ENCODE measurements around the gene DCLK1.

The DCLK1 gene

GRCh38 chr13:35882722-35883497 is 248.3 kb downstream of the DCLK1 start:
- DNase-seq (ENCODE audit: low read depth in 1 of 2, low spot score in 1 of 2) = no peak
- in situ Hi-C loops (cut with HindIII; ENCODE audit: low pct_unique_long_range_greater_than_20kb, low sequenced_read_pairs) = no loop called here
- TF ChIP-seq JUND (IDR thresholded peaks at IDR 0.05; ENCODE audit: low read depth) = no peak

GRCh38 chr13:35881360-35881759 is 249.8 kb downstream of the DCLK1 start:
- in situ Hi-C loops (cut with HindIII; ENCODE audit: low pct_unique_long_range_greater_than_20kb, low sequenced_read_pairs) = no loop called here
- peak in 1 of 2 experiments; percentile 51 for DNase-seq (ENCODE audit: low read depth in 1 of 2, low spot score in 1 of 2)
- no peak for TF ChIP-seq JUND (IDR thresholded peaks at IDR 0.05; ENCODE audit: low read depth)

- no peak for TF ChIP-seq JUND (IDR thresholded peaks at IDR 0.05; ENCODE audit: low read depth)
- in situ Hi-C loops (cut with HindIII; ENCODE audit: low pct_unique_long_range_greater_than_20kb, low sequenced_read_pairs) = no loop called here
- peak in 1 of 2 experiments; percentile 11 for DNase-seq (ENCODE audit: low read depth in 1 of 2, low spot score in 1 of 2)
Measured at GRCh38 chr13:35879111-35879510, 252.1 kb downstream of the DCLK1 start.

GRCh38 chr13:35876601-35877000 is 254.6 kb downstream of the DCLK1 start:
- no peak for TF ChIP-seq JUND (IDR thresholded peaks at IDR 0.05; ENCODE audit: low read depth)
- in situ Hi-C loops (cut with HindIII; ENCODE audit: low pct_unique_long_range_greater_than_20kb, low sequenced_read_pairs) = no loop called here
- DNase-seq (ENCODE audit: low read depth in 1 of 2, low spot score in 1 of 2) = no peak

GRCh38 chr13:35874704-35875103 is 256.5 kb downstream of the DCLK1 start:
- DNase-seq (ENCODE audit: low read depth in 1 of 2, low spot score in 1 of 2) = no peak
- TF ChIP-seq JUND (IDR thresholded peaks at IDR 0.05; ENCODE audit: low read depth) = no peak
- in situ Hi-C loops (cut with HindIII; ENCODE audit: low pct_unique_long_range_greater_than_20kb, low sequenced_read_pairs) = no loop called here

- no peak for DNase-seq (ENCODE audit: low read depth in 1 of 2, low spot score in 1 of 2)
- TF ChIP-seq JUND (IDR thresholded peaks at IDR 0.05; ENCODE audit: low read depth) = no peak
- in situ Hi-C loops (cut with HindIII; ENCODE audit: low pct_unique_long_range_greater_than_20kb, low sequenced_read_pairs) = no loop called here
Measured at GRCh38 chr13:35872369-35872768, 258.8 kb downstream of the DCLK1 start.

- in situ Hi-C loops (cut with HindIII; ENCODE audit: low pct_unique_long_range_greater_than_20kb, low sequenced_read_pairs) = no loop called here
- DNase-seq (ENCODE audit: low read depth in 1 of 2, low spot score in 1 of 2) = no peak
- no peak for TF ChIP-seq JUND (IDR thresholded peaks at IDR 0.05; ENCODE audit: low read depth)
Measured at GRCh38 chr13:35871561-35871960, 259.6 kb downstream of the DCLK1 start.

GRCh38 chr13:35866801-35867200 is 264.4 kb downstream of the DCLK1 start:
- in situ Hi-C loops (cut with HindIII; ENCODE audit: low pct_unique_long_range_greater_than_20kb, low sequenced_read_pairs) = no loop called here
- TF ChIP-seq JUND (IDR thresholded peaks at IDR 0.05; ENCODE audit: low read depth) = no peak
- DNase-seq (ENCODE audit: low read depth in 1 of 2, low spot score in 1 of 2) = no peak

- in situ Hi-C loops (cut with HindIII; ENCODE audit: low pct_unique_long_range_greater_than_20kb, low sequenced_read_pairs) = no loop called here
- no peak for TF ChIP-seq JUND (IDR thresholded peaks at IDR 0.05; ENCODE audit: low read depth)
- DNase-seq (ENCODE audit: low read depth in 1 of 2, low spot score in 1 of 2) = no peak
Measured at GRCh38 chr13:35865341-35866240, 265.6 kb downstream of the DCLK1 start.

- TF ChIP-seq JUND (IDR thresholded peaks at IDR 0.05; ENCODE audit: low read depth) = no peak
- in situ Hi-C loops (cut with HindIII; ENCODE audit: low pct_unique_long_range_greater_than_20kb, low sequenced_read_pairs) = no loop called here
- DNase-seq (ENCODE audit: low read depth in 1 of 2, low spot score in 1 of 2) = no peak
Measured at GRCh38 chr13:35860661-35861060, 270.5 kb downstream of the DCLK1 start.

- in situ Hi-C loops (cut with HindIII; ENCODE audit: low pct_unique_long_range_greater_than_20kb, low sequenced_read_pairs) = no loop called here
- no peak for TF ChIP-seq JUND (IDR thresholded peaks at IDR 0.05; ENCODE audit: low read depth)
- no peak for DNase-seq (ENCODE audit: low read depth in 1 of 2, low spot score in 1 of 2)
Measured at GRCh38 chr13:35859981-35860380, 271.2 kb downstream of the DCLK1 start.

- TF ChIP-seq JUND (IDR thresholded peaks at IDR 0.05; ENCODE audit: low read depth) = no peak
- DNase-seq (ENCODE audit: low read depth in 1 of 2, low spot score in 1 of 2) = no peak
- in situ Hi-C loops (cut with HindIII; ENCODE audit: low pct_unique_long_range_greater_than_20kb, low sequenced_read_pairs) = no loop called here
Measured at GRCh38 chr13:35858665-35859064, 272.5 kb downstream of the DCLK1 start.

GRCh38 chr13:35857769-35858168 is 273.4 kb downstream of the DCLK1 start:
- in situ Hi-C loops (cut with HindIII; ENCODE audit: low pct_unique_long_range_greater_than_20kb, low sequenced_read_pairs) = no loop called here
- TF ChIP-seq JUND (IDR thresholded peaks at IDR 0.05; ENCODE audit: low read depth) = no peak
- DNase-seq (ENCODE audit: low read depth in 1 of 2, low spot score in 1 of 2) = no peak
